ENCODE measurements around the gene CKLF.

Gene CKLF

GRCh38 chr16:66521951-66522771 lies 30.2 kb upstream of the CKLF start:
- H3K27me3 ChIP-seq (ENCODE audit: control insufficient read depth, insufficient read depth, low read length) = no peaks in the 10 kb centered on the region
- no peak overlapping the region for H3K4me3 ChIP-seq (ENCODE audit: low read length)
- H3K36me3 ChIP-seq (ENCODE audit: control insufficient read depth, insufficient read depth, low read length) = no peaks in the 10 kb centered on the region
- no peak overlapping the region for H3K9ac ChIP-seq (ENCODE audit: low read length)
- H3K4me1 ChIP-seq (ENCODE audit: control insufficient read depth, insufficient read depth, low read length) = peaks cover 8% of the 10 kb centered on the region
- no peak overlapping the region for H3K27ac ChIP-seq (ENCODE audit: low read depth, low read length)

GRCh38 chr16:66522816-66523590 lies 29.4 kb upstream of the CKLF start:
- Histone ChIP-seq H3K4me1 (ENCODE audit: control insufficient read depth, insufficient read depth, low read length) (peaks cover 3% of the 10 kb centered on the region), H3K9ac (ENCODE audit: low read length) (no peak overlapping the region), H3K4me3 (ENCODE audit: low read length) (no peak overlapping the region), H3K27ac (ENCODE audit: low read depth, low read length) (peak overlapping the region; percentile 11), H3K36me3 (ENCODE audit: control insufficient read depth, insufficient read depth, low read length) (peaks cover under 1% of the 10 kb centered on the region), H3K27me3 (ENCODE audit: control insufficient read depth, insufficient read depth, low read length) (no peaks in the 10 kb centered on the region)

GRCh38 chr16:66523861-66524354 lies 28.5 kb upstream of the CKLF start:
- H3K9ac ChIP-seq (ENCODE audit: low read length) = no peak overlapping the region
- H3K4me3 ChIP-seq (ENCODE audit: low read length) = no peak overlapping the region
- peaks cover 3% of the 10 kb centered on the region for H3K4me1 ChIP-seq (ENCODE audit: control insufficient read depth, insufficient read depth, low read length)
- no peaks in the 10 kb centered on the region for H3K27me3 ChIP-seq (ENCODE audit: control insufficient read depth, insufficient read depth, low read length)
- no peak overlapping the region for H3K27ac ChIP-seq (ENCODE audit: low read depth, low read length)
- peaks cover 7% of the 10 kb centered on the region for H3K36me3 ChIP-seq (ENCODE audit: control insufficient read depth, insufficient read depth, low read length)

GRCh38 chr16:66524601-66525164 lies 27.7 kb upstream of the CKLF start:
- peaks cover 3% of the 10 kb centered on the region for H3K4me1 ChIP-seq (ENCODE audit: control insufficient read depth, insufficient read depth, low read length)
- no peak overlapping the region for H3K27ac ChIP-seq (ENCODE audit: low read depth, low read length)
- H3K9ac ChIP-seq (ENCODE audit: low read length) = no peak overlapping the region
- no peak overlapping the region for H3K4me3 ChIP-seq (ENCODE audit: low read length)
- H3K27me3 ChIP-seq (ENCODE audit: control insufficient read depth, insufficient read depth, low read length) = no peaks in the 10 kb centered on the region
- peaks cover 14% of the 10 kb centered on the region for H3K36me3 ChIP-seq (ENCODE audit: control insufficient read depth, insufficient read depth, low read length)

- Histone ChIP-seq H3K4me1 (ENCODE audit: control insufficient read depth, insufficient read depth, low read length) (peaks cover 3% of the 10 kb centered on the region), H3K27ac (ENCODE audit: low read depth, low read length) (no peak overlapping the region), H3K4me3 (ENCODE audit: low read length) (no peak overlapping the region), H3K9ac (ENCODE audit: low read length) (no peak overlapping the region), H3K36me3 (ENCODE audit: control insufficient read depth, insufficient read depth, low read length) (peaks cover 22% of the 10 kb centered on the region), H3K27me3 (ENCODE audit: control insufficient read depth, insufficient read depth, low read length) (no peaks in the 10 kb centered on the region)
Observed at GRCh38 chr16:66525396-66526180, 26.8 kb upstream of the CKLF start.

GRCh38 chr16:66528294-66528693 lies 24.1 kb upstream of the CKLF start:
- Histone ChIP-seq H3K4me3 (ENCODE audit: low read length) (no peak overlapping the region), H3K36me3 (ENCODE audit: control insufficient read depth, insufficient read depth, low read length) (peaks cover 31% of the 10 kb centered on the region), H3K9ac (ENCODE audit: low read length) (no peak overlapping the region), H3K27ac (ENCODE audit: low read depth, low read length) (no peak overlapping the region), H3K27me3 (ENCODE audit: control insufficient read depth, insufficient read depth, low read length) (no peaks in the 10 kb centered on the region), H3K4me1 (ENCODE audit: control insufficient read depth, insufficient read depth, low read length) (no peaks in the 10 kb centered on the region)

- peaks cover 31% of the 10 kb centered on the region for H3K36me3 ChIP-seq (ENCODE audit: control insufficient read depth, insufficient read depth, low read length)
- H3K4me1 ChIP-seq (ENCODE audit: control insufficient read depth, insufficient read depth, low read length) = no peaks in the 10 kb centered on the region
Observed at GRCh38 chr16:66529475-66529874, 22.9 kb upstream of the CKLF start.

GRCh38 chr16:66534376-66534799 lies 18.0 kb upstream of the CKLF start:
- H3K27ac ChIP-seq (ENCODE audit: low read depth, low read length) = no peak overlapping the region
- H3K36me3 ChIP-seq (ENCODE audit: control insufficient read depth, insufficient read depth, low read length) = peaks cover 29% of the 10 kb centered on the region
- no peaks in the 10 kb centered on the region for H3K27me3 ChIP-seq (ENCODE audit: control insufficient read depth, insufficient read depth, low read length)
- H3K4me3 ChIP-seq (ENCODE audit: low read length) = no peak overlapping the region
- H3K4me1 ChIP-seq (ENCODE audit: control insufficient read depth, insufficient read depth, low read length) = no peaks in the 10 kb centered on the region
- H3K9ac ChIP-seq (ENCODE audit: low read length) = no peak overlapping the region

More at GRCh38 chr16:66529475-66529874, 22.9 kb upstream of the CKLF start:
- H3K27ac ChIP-seq (ENCODE audit: low read depth, low read length) = no peak overlapping the region
- no peak overlapping the region for H3K4me3 ChIP-seq (ENCODE audit: low read length)
- no peaks in the 10 kb centered on the region for H3K27me3 ChIP-seq (ENCODE audit: control insufficient read depth, insufficient read depth, low read length)
- H3K9ac ChIP-seq (ENCODE audit: low read length) = no peak overlapping the region

GRCh38 chr16:66536525-66536924 lies 15.9 kb upstream of the CKLF start:
- Histone ChIP-seq H3K36me3 (ENCODE audit: control insufficient read depth, insufficient read depth, low read length) (peaks cover 13% of the 10 kb centered on the region), H3K4me3 (ENCODE audit: low read length) (no peak overlapping the region), H3K4me1 (ENCODE audit: control insufficient read depth, insufficient read depth, low read length) (no peaks in the 10 kb centered on the region), H3K27ac (ENCODE audit: low read depth, low read length) (no peak overlapping the region), H3K27me3 (ENCODE audit: control insufficient read depth, insufficient read depth, low read length) (no peaks in the 10 kb centered on the region), H3K9ac (ENCODE audit: low read length) (no peak overlapping the region)

GRCh38 chr16:66537236-66537635 lies 15.1 kb upstream of the CKLF start:
- Histone ChIP-seq H3K9ac (ENCODE audit: low read length) (no peak overlapping the region), H3K36me3 (ENCODE audit: control insufficient read depth, insufficient read depth, low read length) (peaks cover 12% of the 10 kb centered on the region), H3K4me1 (ENCODE audit: control insufficient read depth, insufficient read depth, low read length) (no peaks in the 10 kb centered on the region)

GRCh38 chr16:66538910-66539309 lies 13.5 kb upstream of the CKLF start:
- H3K27me3 ChIP-seq (ENCODE audit: control insufficient read depth, insufficient read depth, low read length) = no peaks in the 10 kb centered on the region
- H3K27ac ChIP-seq (ENCODE audit: low read depth, low read length) = no peak overlapping the region
- no peak overlapping the region for H3K9ac ChIP-seq (ENCODE audit: low read length)
- H3K4me3 ChIP-seq (ENCODE audit: low read length) = no peak overlapping the region
- H3K36me3 ChIP-seq (ENCODE audit: control insufficient read depth, insufficient read depth, low read length) = peaks cover 12% of the 10 kb centered on the region
- no peaks in the 10 kb centered on the region for H3K4me1 ChIP-seq (ENCODE audit: control insufficient read depth, insufficient read depth, low read length)

More at GRCh38 chr16:66537236-66537635, 15.1 kb upstream of the CKLF start:
- H3K4me3 ChIP-seq (ENCODE audit: low read length) = no peak overlapping the region
- no peaks in the 10 kb centered on the region for H3K27me3 ChIP-seq (ENCODE audit: control insufficient read depth, insufficient read depth, low read length)
- no peak overlapping the region for H3K27ac ChIP-seq (ENCODE audit: low read depth, low read length)

All from rectal smooth muscle tissue (tissue), 1 donor.